ENCODE results near the gene C2CD2. TPM values are rescaled to one million over a fixed set of nuclear protein-coding genes. Genes with fewer than 3 reads are reported as not detected.

The C2CD2 gene
- total and polyA plus RNA-seq, 10 of the 15 experiments (the other 5 are each of a cell fraction or from before 2014, with no cell fraction given), result 2.2 to 30.9 (median 9.9) TPM

- no peaks in the 10 kb centered on the region for H3K79me2 ChIP-seq (ENCODE audit: control insufficient read depth, insufficient read depth, low read length)
- WGBS (ENCODE audit: insufficient coverage, insufficient replicate concordance, low lambda C conversion rate, missing lambda C conversion rate), result 93% methylated on average over 9 of the region's 9 CpGs
- H3K27ac ChIP-seq (ENCODE audit: control insufficient read depth, insufficient read depth), result no peak overlapping the region
- 0 out of 2 replicates have a peak, but pooled peaks cover 3% of the 10 kb centered on the region for H3K4me1 ChIP-seq (ENCODE audit: control insufficient read depth, insufficient read depth, low read length)
- H3K9me3 ChIP-seq (replicated peaks; ENCODE audit: control insufficient read depth, insufficient read depth, low read length), result no peaks in the 10 kb centered on the region
- FAIRE-seq, result no peak
- no peak overlapping the region for H3K4me3 ChIP-seq
- no peak overlapping the region for H3K4me2 ChIP-seq (ENCODE audit: control insufficient read depth, insufficient read depth)
- DNase-seq (ENCODE audit: low read depth, low spot score), result no peak
- POLR2A ChIA-PET, result no interaction called here
- SMC1A ChIA-PET (ENCODE audit: uncharacterized antibody, unreplicated experiment), result no interaction called here
- no peak overlapping the region for H3K9ac ChIP-seq (ENCODE audit: control insufficient read depth, insufficient read depth, low read length)
- in situ Hi-C loops (cut with MboI) (no loop called here), intact Hi-C loops (cut with micrococcal nuclease; ENCODE audit: unreplicated experiment) (no loop called here)
- CTCF ChIA-PET, result no interaction called here
- ATAC-seq, result no peak
- peaks cover 3 to 8% of the 10 kb centered on the region in 2 experiments for H3K36me3 ChIP-seq (ENCODE audit: control insufficient read depth in 2 of 2, insufficient read depth in 2 of 2, low read length in 1 of 2)
- RAD21 ChIA-PET (ENCODE audit: unreplicated experiment), result no interaction called here
- H2AFZ ChIP-seq (ENCODE audit: control insufficient read depth, low read depth, low read length), result no peak overlapping the region
- no TSS peak for BruUV-seq (replicated peaks)
- no peaks in the 10 kb centered on the region for H4K20me1 ChIP-seq (ENCODE audit: control insufficient read depth, insufficient read depth)
- H3K27me3 ChIP-seq (replicated peaks in 1 of 2; ENCODE audit: control insufficient read depth in 2 of 2, insufficient read depth in 2 of 2, low read length in 1 of 2), result no peaks in the 10 kb centered on the region
- TF ChIP-seq, protein P1, sequence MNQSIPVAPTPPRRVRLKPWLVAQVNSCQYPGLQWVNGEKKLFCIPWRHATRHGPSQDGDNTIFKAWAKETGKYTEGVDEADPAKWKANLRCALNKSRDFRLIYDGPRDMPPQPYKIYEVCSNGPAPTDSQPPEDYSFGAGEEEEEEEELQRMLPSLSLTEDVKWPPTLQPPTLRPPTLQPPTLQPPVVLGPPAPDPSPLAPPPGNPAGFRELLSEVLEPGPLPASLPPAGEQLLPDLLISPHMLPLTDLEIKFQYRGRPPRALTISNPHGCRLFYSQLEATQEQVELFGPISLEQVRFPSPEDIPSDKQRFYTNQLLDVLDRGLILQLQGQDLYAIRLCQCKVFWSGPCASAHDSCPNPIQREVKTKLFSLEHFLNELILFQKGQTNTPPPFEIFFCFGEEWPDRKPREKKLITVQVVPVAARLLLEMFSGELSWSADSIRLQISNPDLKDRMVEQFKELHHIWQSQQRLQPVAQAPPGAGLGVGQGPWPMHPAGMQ (IDR thresholded peaks at IDR 0.05; ENCODE audit: borderline replicate concordance), result no peak
- TF ChIP-seq BHLHE40 (IDR thresholded peaks at IDR 0.05; ENCODE audit: borderline replicate concordance in 1 of 2, low read depth in 2 of 2, low read length in 1 of 2) (no peak), WRNIP1 (IDR thresholded peaks at IDR 0.05; ENCODE audit: borderline replicate concordance, low read depth, low read length) (no peak), BMI1 (IDR thresholded peaks at IDR 0.05; ENCODE audit: borderline replicate concordance) (no peak), IRF3 (IDR thresholded peaks at IDR 0.05) (no peak)
Measured at GRCh38 chr21:41894511-41894910, 59.3 kb downstream of the C2CD2 start.

All from GM12878 (cell line).